Fibroblast of villous mesenchyme (primary cell): ENCODE measurements around the gene IL6. TPM values are rescaled to one million over a fixed set of nuclear protein-coding genes. Genes with fewer than 3 reads are reported as not detected.
A peak's percentile ranks its signal among the peaks of the same experiment; 100 is the strongest.

Experiments used
- DNase-seq: peaks from one replicate; pipeline ENCODE4 v3.0.0-alpha.2; 2010; ENCODE audit warnings: low read depth
- H3K4me3 ChIP-seq: 2 replicates; pipeline ENCODE4 v1.5.1; 2011; ENCODE audit warnings: low read depth, mild to moderate bottlenecking, low read length
- total RNA-seq: library from RNA; depleted of rRNA; stranded (reverse); fragments of >200 nt; gene quantifications from 2 replicates; pipeline ENCODE4 v1.2.3, GENCODE V29; 2012
- TF ChIP-seq, protein P1 (sequence below): IDR thresholded peaks from 2 replicates; pipeline ENCODE4 v1.5.1; 2012; ENCODE audit warnings: low read depth, mild to moderate bottlenecking, low read length; ENCODE audit not compliant: insufficient read depth

Gene IL6
- total RNA-seq, 1 donor = 29.4 TPM

DNA sequence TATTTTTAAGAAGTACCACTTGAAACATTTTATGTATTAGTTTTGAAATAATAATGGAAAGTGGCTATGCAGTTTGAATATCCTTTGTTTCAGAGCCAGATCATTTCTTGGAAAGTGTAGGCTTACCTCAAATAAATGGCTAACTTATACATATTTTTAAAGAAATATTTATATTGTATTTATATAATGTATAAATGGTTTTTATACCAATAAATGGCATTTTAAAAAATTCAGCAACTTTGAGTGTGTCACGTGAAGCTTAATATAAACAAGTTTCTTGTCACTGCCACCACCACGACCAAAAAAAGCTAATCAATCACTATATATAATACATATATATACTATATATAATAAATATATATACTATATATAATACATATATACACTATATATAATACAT, 4.8 kb downstream of the IL6 start:
- no peak overlapping the region for H3K4me3 ChIP-seq
- TF ChIP-seq, protein P1, sequence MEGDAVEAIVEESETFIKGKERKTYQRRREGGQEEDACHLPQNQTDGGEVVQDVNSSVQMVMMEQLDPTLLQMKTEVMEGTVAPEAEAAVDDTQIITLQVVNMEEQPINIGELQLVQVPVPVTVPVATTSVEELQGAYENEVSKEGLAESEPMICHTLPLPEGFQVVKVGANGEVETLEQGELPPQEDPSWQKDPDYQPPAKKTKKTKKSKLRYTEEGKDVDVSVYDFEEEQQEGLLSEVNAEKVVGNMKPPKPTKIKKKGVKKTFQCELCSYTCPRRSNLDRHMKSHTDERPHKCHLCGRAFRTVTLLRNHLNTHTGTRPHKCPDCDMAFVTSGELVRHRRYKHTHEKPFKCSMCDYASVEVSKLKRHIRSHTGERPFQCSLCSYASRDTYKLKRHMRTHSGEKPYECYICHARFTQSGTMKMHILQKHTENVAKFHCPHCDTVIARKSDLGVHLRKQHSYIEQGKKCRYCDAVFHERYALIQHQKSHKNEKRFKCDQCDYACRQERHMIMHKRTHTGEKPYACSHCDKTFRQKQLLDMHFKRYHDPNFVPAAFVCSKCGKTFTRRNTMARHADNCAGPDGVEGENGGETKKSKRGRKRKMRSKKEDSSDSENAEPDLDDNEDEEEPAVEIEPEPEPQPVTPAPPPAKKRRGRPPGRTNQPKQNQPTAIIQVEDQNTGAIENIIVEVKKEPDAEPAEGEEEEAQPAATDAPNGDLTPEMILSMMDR = no peak
- no peak for DNase-seq

GRCh38 chr7:22732556-22733126, 5.6 kb downstream of the IL6 start:
- peak; percentile 26 for DNase-seq
- no peak overlapping the region for H3K4me3 ChIP-seq
- TF ChIP-seq, protein P1 = peak; percentile 27

DNA sequence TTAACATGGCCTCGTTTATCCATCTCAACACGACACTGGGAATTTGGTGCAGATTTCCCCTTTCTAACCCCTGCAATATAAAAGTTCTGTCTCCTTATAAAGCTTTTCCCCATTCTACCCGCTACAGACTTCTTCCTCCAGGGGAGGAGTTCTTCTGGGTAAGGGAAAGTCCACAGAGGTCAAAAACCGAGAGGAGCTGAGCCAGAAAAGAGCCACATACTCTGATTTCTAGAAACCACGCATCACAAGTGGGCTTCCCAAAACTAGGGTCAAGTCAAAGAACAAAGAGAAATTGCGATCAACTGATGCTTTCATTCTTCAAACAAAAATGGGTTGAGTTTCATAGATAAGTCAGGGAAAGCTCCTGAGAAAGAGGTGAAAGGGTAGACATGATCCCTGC, 6.8 kb downstream of the IL6 start:
- H3K4me3 ChIP-seq = no peak overlapping the region
- TF ChIP-seq, protein P1 = no peak
- no peak for DNase-seq

DNA sequence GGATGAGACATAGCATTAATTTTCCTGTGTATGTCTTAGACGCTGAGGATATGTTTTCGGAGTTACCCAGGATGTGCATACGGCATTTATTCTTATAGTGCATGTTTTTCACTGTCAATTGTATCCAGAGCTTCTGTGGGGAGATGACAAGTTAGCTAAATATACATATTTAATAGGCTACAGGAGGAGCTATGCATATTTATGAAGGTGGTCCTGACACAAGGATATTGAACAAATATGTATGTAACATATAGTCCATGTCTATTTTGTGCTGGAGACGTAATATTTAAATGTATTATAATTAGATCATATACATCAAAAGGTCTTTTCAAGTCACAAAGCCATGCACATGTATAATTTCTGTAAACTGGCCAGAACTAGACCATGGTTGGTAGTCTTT, 16.0 kb downstream of the IL6 start:
- no peak overlapping the region for H3K4me3 ChIP-seq
- TF ChIP-seq, protein P1 = no peak
- no peak for DNase-seq

GRCh38 chr7:22751341-22751740, 24.3 kb downstream of the IL6 start:
- H3K4me3 ChIP-seq = no peak overlapping the region
- TF ChIP-seq, protein P1 = no peak
- DNase-seq = no peak

DNA sequence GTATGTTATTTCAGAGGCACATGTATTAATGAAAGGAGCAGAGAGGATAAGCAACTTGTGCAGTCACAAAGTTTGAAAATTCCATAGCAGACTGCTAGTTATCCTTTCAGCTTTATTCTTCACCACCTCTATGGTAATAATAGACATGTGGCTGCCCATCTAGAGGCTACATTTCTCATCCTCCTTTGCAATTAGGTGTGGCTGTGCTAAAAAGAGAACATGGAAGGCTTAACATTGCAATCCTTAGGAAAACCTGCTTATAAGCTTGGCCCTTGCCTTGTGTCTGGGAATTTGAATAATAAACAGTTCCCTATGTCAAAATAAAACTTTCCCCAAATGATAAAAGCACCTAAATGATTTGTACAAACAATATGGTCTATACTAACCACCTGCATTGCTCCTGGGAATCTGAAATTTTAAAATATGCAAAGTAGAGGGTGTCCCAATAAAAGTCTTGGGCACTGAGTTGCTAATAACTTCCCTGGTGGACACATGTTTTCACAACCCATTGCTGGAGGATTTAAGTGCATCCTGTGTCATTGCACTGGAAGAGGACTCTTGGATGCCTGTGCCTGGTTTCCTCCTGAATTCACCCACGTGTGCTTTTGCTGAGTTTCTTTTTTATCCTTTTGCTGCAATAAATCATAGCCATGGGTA, 30.5 kb downstream of the IL6 start:
- no peak for DNase-seq
- H3K4me3 ChIP-seq = no peak overlapping the region
- TF ChIP-seq, protein P1 = no peak

DNA sequence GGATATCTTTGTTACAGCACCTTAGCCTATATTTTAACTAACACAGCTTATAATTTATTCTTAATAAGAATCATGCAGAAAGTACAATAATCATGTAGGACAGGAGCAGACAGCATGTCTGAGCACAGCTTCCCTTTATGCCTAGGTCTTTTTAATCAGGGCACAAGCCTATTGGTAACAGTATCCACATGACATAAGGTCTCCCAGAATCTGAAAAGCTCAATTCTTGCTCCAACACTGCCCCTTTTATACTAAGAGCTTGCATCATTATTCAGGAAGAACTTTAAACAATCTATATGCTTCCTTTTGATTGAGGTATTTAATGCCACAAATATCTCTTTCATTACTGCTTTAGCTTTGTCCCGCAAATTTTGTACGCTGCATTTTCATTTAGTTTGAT, 31.6 kb downstream of the IL6 start:
- no peak overlapping the region for H3K4me3 ChIP-seq
- TF ChIP-seq, protein P1 = no peak
- DNase-seq = no peak
